Transverse colon (tissue), 3 donors: ENCODE measurements around the gene EXOC6.

Experiments used
- CTCF ChIP-seq, 5 experiments: fragments of 200-600 bp in 3 of 5; fragments of 450-650 bp in 2 of 5; sonication (generic) in 3 of 5; IDR thresholded peaks; 1 replicate in 2 of 5; 2 replicates in 3 of 5; pipeline ENCODE4 v1.5.1; 2016 to 2017; ENCODE audit warnings: antibody characterized with exemption in 5 of 5, inconsistent platforms in 3 of 5, mild to moderate bottlenecking in 2 of 5, moderate library complexity in 1 of 5
- POLR2A ChIP-seq: fragments of 450-650 bp; IDR thresholded peaks from one replicate; pipeline ENCODE4 v1.6.1; 2016; ENCODE audit warnings: antibody characterized with exemption, mild to moderate bottlenecking, moderate library complexity

GRCh38 chr10:92801978-92802872 lies 46.1 kb upstream of the EXOC6 start:
- TF ChIP-seq CTCF (IDR thresholded peaks at IDR 0.05) (no peak), POLR2A (no peak)
